ENCODE measurements around the gene RABAC1. TPM values are rescaled to one million over a fixed set of nuclear protein-coding genes. Genes with fewer than 3 reads are reported as not detected.

Gene RABAC1
- total RNA-seq, 1 donor from 2014 or later, result 257 TPM

- FAIRE-seq, result no peak
These were observed 8.1 kb upstream of the RABAC1 start for GRCh38 chr19:41967054-41967783.

GRCh38 chr19:41965106-41965505, 6.0 kb upstream of the RABAC1 start:
- peaks cover 4% of the 10 kb centered on the region for H3K9me3 Mint-ChIP-seq (ENCODE audit: unreplicated experiment)
- H3K27me3 ChIP-seq (ENCODE audit: insufficient read depth, low read length), result no peaks in the 10 kb centered on the region
- no peak overlapping the region for H3K4me2 ChIP-seq (ENCODE audit: low read length)
- no peak overlapping the region for H2AFZ ChIP-seq (ENCODE audit: low read depth, low read length)
- DNase-seq (ENCODE audit: low read depth) (no peak), FAIRE-seq (no peak)
- H3K79me2 ChIP-seq (ENCODE audit: insufficient read depth, low read length), result no peaks in the 10 kb centered on the region
- H3K4me3 ChIP-seq (ENCODE audit: insufficient read depth, low read depth, low read length), result no peak overlapping the region
- H3K9me3 ChIP-seq (ENCODE audit: insufficient read depth, low read depth, low read length), result no peaks in the 10 kb centered on the region
- no peaks in the 10 kb centered on the region for H3K36me3 Mint-ChIP-seq (ENCODE audit: low read depth, unreplicated experiment)
- no peaks in the 10 kb centered on the region for H3K4me1 ChIP-seq (ENCODE audit: insufficient read depth, low read length)
- no peak overlapping the region for H3K4me3 Mint-ChIP-seq (ENCODE audit: unreplicated experiment)
- H4K20me1 ChIP-seq (ENCODE audit: insufficient read depth, low read length), result no peaks in the 10 kb centered on the region
- no peak for TF ChIP-seq EZH2 (IDR thresholded peaks at IDR 0.05; ENCODE audit: insufficient read depth, low read length)
- TF ChIP-seq, protein P1, sequence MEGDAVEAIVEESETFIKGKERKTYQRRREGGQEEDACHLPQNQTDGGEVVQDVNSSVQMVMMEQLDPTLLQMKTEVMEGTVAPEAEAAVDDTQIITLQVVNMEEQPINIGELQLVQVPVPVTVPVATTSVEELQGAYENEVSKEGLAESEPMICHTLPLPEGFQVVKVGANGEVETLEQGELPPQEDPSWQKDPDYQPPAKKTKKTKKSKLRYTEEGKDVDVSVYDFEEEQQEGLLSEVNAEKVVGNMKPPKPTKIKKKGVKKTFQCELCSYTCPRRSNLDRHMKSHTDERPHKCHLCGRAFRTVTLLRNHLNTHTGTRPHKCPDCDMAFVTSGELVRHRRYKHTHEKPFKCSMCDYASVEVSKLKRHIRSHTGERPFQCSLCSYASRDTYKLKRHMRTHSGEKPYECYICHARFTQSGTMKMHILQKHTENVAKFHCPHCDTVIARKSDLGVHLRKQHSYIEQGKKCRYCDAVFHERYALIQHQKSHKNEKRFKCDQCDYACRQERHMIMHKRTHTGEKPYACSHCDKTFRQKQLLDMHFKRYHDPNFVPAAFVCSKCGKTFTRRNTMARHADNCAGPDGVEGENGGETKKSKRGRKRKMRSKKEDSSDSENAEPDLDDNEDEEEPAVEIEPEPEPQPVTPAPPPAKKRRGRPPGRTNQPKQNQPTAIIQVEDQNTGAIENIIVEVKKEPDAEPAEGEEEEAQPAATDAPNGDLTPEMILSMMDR (IDR thresholded peaks at IDR 0.05; ENCODE audit: insufficient read depth, low read depth, low read length), result no peak
- H3K4me1 Mint-ChIP-seq (ENCODE audit: low read depth, unreplicated experiment), result no peaks in the 10 kb centered on the region
- H3K27me3 Mint-ChIP-seq (ENCODE audit: low read depth, unreplicated experiment), result peaks cover 26% of the 10 kb centered on the region
- H3K27ac ChIP-seq (ENCODE audit: low read depth, low read length), result no peak overlapping the region
- no peak overlapping the region for H3K9ac ChIP-seq (ENCODE audit: low read length)
- no peaks in the 10 kb centered on the region for H3K36me3 ChIP-seq (ENCODE audit: insufficient read depth, low read length)
- no peak overlapping the region for H3K27ac Mint-ChIP-seq (ENCODE audit: unreplicated experiment)

More at GRCh38 chr19:41967054-41967783, 8.1 kb upstream of the RABAC1 start:
- Mint-ChIP-seq H3K27ac (ENCODE audit: unreplicated experiment) (no peak overlapping the region), H3K36me3 (ENCODE audit: low read depth, unreplicated experiment) (peaks cover 2% of the 10 kb centered on the region), H3K4me1 (ENCODE audit: low read depth, unreplicated experiment) (no peaks in the 10 kb centered on the region), H3K9me3 (ENCODE audit: unreplicated experiment) (peaks cover 4% of the 10 kb centered on the region), H3K4me3 (ENCODE audit: unreplicated experiment) (no peak overlapping the region), H3K27me3 (ENCODE audit: low read depth, unreplicated experiment) (peaks cover 32% of the 10 kb centered on the region)
- Histone ChIP-seq H4K20me1 (ENCODE audit: insufficient read depth, low read length) (no peaks in the 10 kb centered on the region), H3K27ac (ENCODE audit: low read depth, low read length) (no peak overlapping the region), H3K4me1 (ENCODE audit: insufficient read depth, low read length) (no peaks in the 10 kb centered on the region), H2AFZ (ENCODE audit: low read depth, low read length) (no peak overlapping the region), H3K9ac (ENCODE audit: low read length) (no peak overlapping the region), H3K36me3 (ENCODE audit: insufficient read depth, low read length) (no peaks in the 10 kb centered on the region), H3K79me2 (ENCODE audit: insufficient read depth, low read length) (no peaks in the 10 kb centered on the region), H3K4me2 (ENCODE audit: low read length) (no peak overlapping the region), H3K9me3 (ENCODE audit: insufficient read depth, low read depth, low read length) (no peaks in the 10 kb centered on the region), H3K27me3 (ENCODE audit: insufficient read depth, low read length) (no peaks in the 10 kb centered on the region), H3K4me3 (ENCODE audit: insufficient read depth, low read depth, low read length) (no peak overlapping the region)
- no peak for TF ChIP-seq EZH2 (IDR thresholded peaks at IDR 0.05; ENCODE audit: insufficient read depth, low read length)
- TF ChIP-seq, protein P1 (IDR thresholded peaks at IDR 0.05; ENCODE audit: insufficient read depth, low read depth, low read length), result no peak
- no peak for DNase-seq (ENCODE audit: low read depth)

- Mint-ChIP-seq H3K27me3 (ENCODE audit: low read depth, unreplicated experiment) (peaks cover 2% of the 10 kb centered on the region), H3K27ac (ENCODE audit: unreplicated experiment) (no peak overlapping the region), H3K9me3 (ENCODE audit: unreplicated experiment) (no peaks in the 10 kb centered on the region), H3K4me1 (ENCODE audit: low read depth, unreplicated experiment) (peaks cover 19% of the 10 kb centered on the region), H3K36me3 (ENCODE audit: low read depth, unreplicated experiment) (peaks cover 6% of the 10 kb centered on the region), H3K4me3 (ENCODE audit: unreplicated experiment) (no peak overlapping the region)
- FAIRE-seq (no peak), DNase-seq (ENCODE audit: low read depth) (no peak)
- H3K4me2 ChIP-seq (ENCODE audit: low read length), result no peak overlapping the region
- TF ChIP-seq, protein P1 (IDR thresholded peaks at IDR 0.05; ENCODE audit: insufficient read depth, low read depth, low read length), result no peak
- TF ChIP-seq EZH2 (IDR thresholded peaks at IDR 0.05; ENCODE audit: insufficient read depth, low read length), result no peak
- H3K9me3 ChIP-seq (ENCODE audit: insufficient read depth, low read depth, low read length), result no peaks in the 10 kb centered on the region
- no peak overlapping the region for H2AFZ ChIP-seq (ENCODE audit: low read depth, low read length)
- H4K20me1 ChIP-seq (ENCODE audit: insufficient read depth, low read length), result peaks cover 24% of the 10 kb centered on the region
- H3K27ac ChIP-seq (ENCODE audit: low read depth, low read length), result no peak overlapping the region
- no peak overlapping the region for H3K4me3 ChIP-seq (ENCODE audit: insufficient read depth, low read depth, low read length)
- H3K27me3 ChIP-seq (ENCODE audit: insufficient read depth, low read length), result no peaks in the 10 kb centered on the region
- H3K79me2 ChIP-seq (ENCODE audit: insufficient read depth, low read length), result peaks cover 20% of the 10 kb centered on the region
- H3K4me1 ChIP-seq (ENCODE audit: insufficient read depth, low read length), result peaks cover 16% of the 10 kb centered on the region
- H3K36me3 ChIP-seq (ENCODE audit: insufficient read depth, low read length), result no peaks in the 10 kb centered on the region
- H3K9ac ChIP-seq (ENCODE audit: low read length), result no peak overlapping the region
These were observed 1.9 kb upstream of the RABAC1 start for GRCh38 chr19:41960973-41961372.
